ENCODE measurements around the gene MRM1.

GRCh38 chr17:36623281-36623680, 21.9 kb downstream of the MRM1 start:
- no peak for TF ChIP-seq CTCF (IDR thresholded peaks at IDR 0.05)
- TF ChIP-seq POLR2A (IDR thresholded peaks at IDR 0.05) = no peak

Data from lower leg skin (tissue), 3 donors.